KMS-11 (cell line): ENCODE measurements around the gene HCFC2.

Experiments
- H2AFZ ChIP-seq: fragments of 200-600 bp; sonication (generic); 2 replicates; pipeline ENCODE4 v1.6.1; 2016; ENCODE audit warnings: antibody characterized with exemption, mixed run types, low read depth
- H3K27ac ChIP-seq: fragments of 200-600 bp; sonication (generic); 2 replicates; pipeline ENCODE4 v1.6.1; 2016; ENCODE audit warnings: mild to moderate bottlenecking, mixed run types
- H3K27me3 ChIP-seq: fragments of 200-600 bp; sonication (generic); 2 replicates; pipeline ENCODE4 v1.6.1; 2017; ENCODE audit warnings: mild to moderate bottlenecking, low read depth, mixed run types, moderate library complexity; ENCODE audit not compliant: insufficient read depth
- H3K36me3 ChIP-seq: fragments of 200-600 bp; sonication (generic); 2 replicates; pipeline ENCODE4 v1.6.1; 2017; ENCODE audit warnings: mild to moderate bottlenecking, mixed run types; ENCODE audit not compliant: insufficient read depth
- H3K4me1 ChIP-seq: fragments of 200-600 bp; sonication (generic); 2 replicates; pipeline ENCODE4 v1.6.1; 2016; ENCODE audit warnings: mild to moderate bottlenecking, low read depth, mixed run types; ENCODE audit not compliant: poor library complexity, severe bottlenecking
- H3K4me2 ChIP-seq: fragments of 200-600 bp; sonication (generic); 2 replicates; pipeline ENCODE4 v1.7.0; 2016; ENCODE audit warnings: mild to moderate bottlenecking, mixed run types
- H3K4me3 ChIP-seq: fragments of 200-600 bp; sonication (generic); IDR thresholded peaks from 2 replicates; pipeline ENCODE4 v1.6.1; 2017; ENCODE audit warnings: low read depth, low read length, mixed read lengths; ENCODE audit not compliant: insufficient read depth
- H3K79me2 ChIP-seq: fragments of 200-600 bp; sonication (generic); 2 replicates; pipeline ENCODE4 v1.6.1; 2016; ENCODE audit warnings: low read depth, mixed run types; ENCODE audit not compliant: insufficient read depth
- H3K9ac ChIP-seq: fragments of 200-600 bp; sonication (generic); 2 replicates; pipeline ENCODE4 v1.6.1; 2016; ENCODE audit warnings: mild to moderate bottlenecking, mixed run types
- H4K20me1 ChIP-seq: fragments of 200-600 bp; sonication (generic); 2 replicates; pipeline ENCODE4 v1.6.1; 2016; ENCODE audit warnings: mild to moderate bottlenecking, mixed run types; ENCODE audit not compliant: insufficient read depth
- TF ChIP-seq, protein P1 (sequence below): fragments of 200-600 bp; sonication (generic); conservative IDR thresholded peaks from 2 replicates; pipeline ENCODE4 v1.6.1; 2017; ENCODE audit warnings: low read depth, mild to moderate bottlenecking, antibody characterized with exemption, low read length, moderate library complexity, mixed read lengths

HCFC2 gene

DNA sequence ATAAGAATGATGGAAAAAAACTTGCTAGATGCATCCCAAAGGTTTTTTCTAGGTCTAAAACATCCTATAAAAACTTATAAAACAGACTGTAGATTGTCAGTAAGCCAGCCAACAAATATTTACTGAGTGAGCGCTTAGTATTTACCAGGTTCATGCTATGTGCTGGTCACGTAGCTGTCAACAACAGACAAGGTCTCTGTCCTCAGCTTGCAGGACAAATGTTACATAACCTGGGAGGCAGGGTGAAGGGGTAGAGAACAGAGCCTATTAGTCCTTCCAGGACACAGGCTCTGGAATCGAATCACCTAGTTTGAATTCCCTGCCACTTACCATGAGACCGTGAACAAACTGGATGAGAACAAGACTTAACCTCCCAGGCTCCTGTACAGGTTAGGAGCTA is 67.3 kb downstream of the HCFC2 start:
- no peak overlapping the region for H2AFZ ChIP-seq
- TF ChIP-seq, protein P1, sequence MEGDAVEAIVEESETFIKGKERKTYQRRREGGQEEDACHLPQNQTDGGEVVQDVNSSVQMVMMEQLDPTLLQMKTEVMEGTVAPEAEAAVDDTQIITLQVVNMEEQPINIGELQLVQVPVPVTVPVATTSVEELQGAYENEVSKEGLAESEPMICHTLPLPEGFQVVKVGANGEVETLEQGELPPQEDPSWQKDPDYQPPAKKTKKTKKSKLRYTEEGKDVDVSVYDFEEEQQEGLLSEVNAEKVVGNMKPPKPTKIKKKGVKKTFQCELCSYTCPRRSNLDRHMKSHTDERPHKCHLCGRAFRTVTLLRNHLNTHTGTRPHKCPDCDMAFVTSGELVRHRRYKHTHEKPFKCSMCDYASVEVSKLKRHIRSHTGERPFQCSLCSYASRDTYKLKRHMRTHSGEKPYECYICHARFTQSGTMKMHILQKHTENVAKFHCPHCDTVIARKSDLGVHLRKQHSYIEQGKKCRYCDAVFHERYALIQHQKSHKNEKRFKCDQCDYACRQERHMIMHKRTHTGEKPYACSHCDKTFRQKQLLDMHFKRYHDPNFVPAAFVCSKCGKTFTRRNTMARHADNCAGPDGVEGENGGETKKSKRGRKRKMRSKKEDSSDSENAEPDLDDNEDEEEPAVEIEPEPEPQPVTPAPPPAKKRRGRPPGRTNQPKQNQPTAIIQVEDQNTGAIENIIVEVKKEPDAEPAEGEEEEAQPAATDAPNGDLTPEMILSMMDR: no peak
- H3K9ac ChIP-seq: no peak overlapping the region
- 0 out of 2 replicates have a peak, but pooled peaks cover 3% of the 10 kb centered on the region for H3K36me3 ChIP-seq
- no peaks in the 10 kb centered on the region for H3K27me3 ChIP-seq
- no peak overlapping the region for H3K27ac ChIP-seq
- no peak overlapping the region for H3K4me3 ChIP-seq
- no peak overlapping the region for H3K4me2 ChIP-seq
- peaks cover 46% of the 10 kb centered on the region for H3K79me2 ChIP-seq
- H4K20me1 ChIP-seq: no peaks in the 10 kb centered on the region
- peaks cover 18% of the 10 kb centered on the region for H3K4me1 ChIP-seq

DNA sequence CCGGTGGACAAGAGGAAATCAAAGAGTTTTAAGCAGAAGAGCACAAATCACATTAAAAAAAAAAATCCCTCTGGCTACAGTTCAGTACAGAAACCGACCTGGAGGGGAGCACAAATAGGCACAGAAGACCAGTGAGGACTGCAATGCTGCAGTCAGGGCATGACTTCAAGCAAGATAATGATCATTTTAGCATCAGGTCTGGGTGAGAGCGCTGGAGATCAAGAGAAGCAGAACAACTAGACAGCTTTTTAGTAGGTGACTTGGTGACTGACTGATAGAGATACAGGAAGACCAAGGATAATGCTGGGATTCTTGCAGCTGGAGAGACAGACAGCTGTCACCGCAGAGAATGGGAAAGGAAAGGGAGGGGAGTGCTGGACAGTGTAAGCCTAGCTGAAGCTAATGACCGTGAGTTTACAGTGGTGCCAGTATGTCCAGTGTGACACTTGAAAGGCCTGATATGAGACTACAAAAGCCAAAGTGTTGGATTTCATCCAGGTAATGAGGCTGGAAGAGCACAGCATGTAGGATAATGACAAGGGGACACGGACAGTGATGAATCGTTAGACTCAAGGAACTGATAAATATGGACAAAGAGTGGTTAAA is 68.1 kb downstream of the HCFC2 start:
- H2AFZ ChIP-seq: no peak overlapping the region
- H3K36me3 ChIP-seq: 0 out of 2 replicates have a peak, but pooled peaks cover 3% of the 10 kb centered on the region
- H4K20me1 ChIP-seq: no peaks in the 10 kb centered on the region
- H3K4me3 ChIP-seq: no peak overlapping the region
- no peak overlapping the region for H3K4me2 ChIP-seq
- TF ChIP-seq, protein P1: no peak
- H3K27ac ChIP-seq: no peak overlapping the region
- no peaks in the 10 kb centered on the region for H3K27me3 ChIP-seq
- peaks cover 53% of the 10 kb centered on the region for H3K79me2 ChIP-seq
- H3K4me1 ChIP-seq: peaks cover 18% of the 10 kb centered on the region
- no peak overlapping the region for H3K9ac ChIP-seq

DNA sequence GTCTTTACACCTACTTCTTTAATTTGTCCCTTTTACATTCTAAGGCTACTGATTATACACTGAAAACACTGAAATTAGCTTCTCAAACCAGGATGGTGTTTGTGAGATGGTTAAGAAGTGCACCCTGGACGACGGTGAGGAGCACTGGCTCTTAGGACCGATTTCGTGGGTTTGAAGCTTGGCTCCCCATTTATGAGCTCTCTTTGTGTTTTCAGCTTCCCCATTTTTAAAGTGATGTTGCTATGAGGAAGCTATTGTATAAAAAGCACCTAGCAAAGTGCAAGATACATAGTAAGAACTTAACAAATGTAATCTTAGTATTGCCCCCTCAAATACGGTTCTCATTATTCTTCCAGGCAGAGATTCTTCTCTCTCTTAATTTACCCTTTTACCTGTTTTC is 69.0 kb downstream of the HCFC2 start:
- no peak overlapping the region for H3K9ac ChIP-seq
- H3K79me2 ChIP-seq: peaks cover 53% of the 10 kb centered on the region
- no peak overlapping the region for H3K27ac ChIP-seq
- H3K27me3 ChIP-seq: no peaks in the 10 kb centered on the region
- no peaks in the 10 kb centered on the region for H4K20me1 ChIP-seq
- no peak overlapping the region for H2AFZ ChIP-seq
- H3K4me3 ChIP-seq: no peak overlapping the region
- H3K4me1 ChIP-seq: peaks cover 18% of the 10 kb centered on the region
- H3K4me2 ChIP-seq: no peak overlapping the region
- 0 out of 2 replicates have a peak, but pooled peaks cover 3% of the 10 kb centered on the region for H3K36me3 ChIP-seq
- TF ChIP-seq, protein P1: no peak

DNA sequence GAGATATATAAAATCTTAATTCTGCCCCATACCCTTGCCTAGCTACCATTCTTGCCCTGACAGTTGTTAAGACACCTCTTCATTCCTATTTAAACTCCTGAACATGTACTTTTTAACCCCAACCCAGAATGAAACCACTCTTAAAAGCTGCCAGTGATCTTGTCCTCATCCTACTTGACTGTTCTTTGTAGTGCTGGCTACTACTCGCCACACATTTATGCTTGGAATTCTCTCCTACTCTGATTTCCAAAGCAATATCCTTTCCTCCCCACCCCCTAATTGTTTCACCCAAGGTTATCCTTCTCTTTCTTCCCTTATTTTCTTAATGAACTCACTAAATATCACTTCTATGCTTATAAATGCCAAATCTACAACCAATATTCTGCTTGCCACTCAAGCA is 69.5 kb downstream of the HCFC2 start:
- Histone ChIP-seq H3K4me1 (peaks cover 22% of the 10 kb centered on the region), H2AFZ (no peak overlapping the region), H3K79me2 (peaks cover 53% of the 10 kb centered on the region), H3K27ac (no peak overlapping the region), H3K36me3 (0 out of 2 replicates have a peak, but pooled peaks cover 3% of the 10 kb centered on the region), H3K9ac (no peak overlapping the region), H3K4me2 (no peak overlapping the region), H3K4me3 (no peak overlapping the region), H3K27me3 (no peaks in the 10 kb centered on the region), H4K20me1 (no peaks in the 10 kb centered on the region)
- TF ChIP-seq, protein P1: no peak
